HG02981 (cell line): Measurements from ENCODE around the gene ANKFY1.

Experiments
- ATAC-seq: cut with Tn5 transposase; IDR thresholded peaks from one replicate; pipeline ENCODE4 v1.9.1; 2021; ENCODE audit warnings: mild to moderate bottlenecking, moderate library complexity; ENCODE audit not compliant: unreplicated experiment

The ANKFY1 gene

GRCh38 chr17:4125552-4125951 lies 138.2 kb downstream of the ANKFY1 start:
- ATAC-seq = no peak

DNA sequence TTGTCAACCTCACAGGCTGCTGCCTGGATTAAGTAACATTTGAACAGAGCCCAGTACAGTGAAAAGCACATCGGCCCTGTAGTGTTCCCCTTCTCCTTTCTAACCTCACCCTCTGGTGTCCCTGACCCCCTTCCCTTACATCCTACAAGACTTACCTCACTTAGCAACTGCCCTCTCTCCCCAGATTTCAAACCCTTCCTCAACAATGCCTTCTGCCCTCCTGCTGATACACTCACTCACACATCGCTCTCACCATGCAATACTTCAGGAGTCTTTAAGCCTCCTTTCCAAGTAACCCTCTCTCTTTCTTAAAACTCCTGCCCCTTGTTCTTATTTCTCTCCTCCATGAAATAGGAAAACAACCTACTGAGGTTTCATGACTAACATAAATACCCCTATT lies 138.8 kb downstream of the ANKFY1 start:
- no peak for ATAC-seq

GRCh38 chr17:4120332-4120731 lies 143.4 kb downstream of the ANKFY1 start:
- no peak for ATAC-seq

GRCh38 chr17:4119299-4119698 lies 144.5 kb downstream of the ANKFY1 start:
- no peak for ATAC-seq

DNA sequence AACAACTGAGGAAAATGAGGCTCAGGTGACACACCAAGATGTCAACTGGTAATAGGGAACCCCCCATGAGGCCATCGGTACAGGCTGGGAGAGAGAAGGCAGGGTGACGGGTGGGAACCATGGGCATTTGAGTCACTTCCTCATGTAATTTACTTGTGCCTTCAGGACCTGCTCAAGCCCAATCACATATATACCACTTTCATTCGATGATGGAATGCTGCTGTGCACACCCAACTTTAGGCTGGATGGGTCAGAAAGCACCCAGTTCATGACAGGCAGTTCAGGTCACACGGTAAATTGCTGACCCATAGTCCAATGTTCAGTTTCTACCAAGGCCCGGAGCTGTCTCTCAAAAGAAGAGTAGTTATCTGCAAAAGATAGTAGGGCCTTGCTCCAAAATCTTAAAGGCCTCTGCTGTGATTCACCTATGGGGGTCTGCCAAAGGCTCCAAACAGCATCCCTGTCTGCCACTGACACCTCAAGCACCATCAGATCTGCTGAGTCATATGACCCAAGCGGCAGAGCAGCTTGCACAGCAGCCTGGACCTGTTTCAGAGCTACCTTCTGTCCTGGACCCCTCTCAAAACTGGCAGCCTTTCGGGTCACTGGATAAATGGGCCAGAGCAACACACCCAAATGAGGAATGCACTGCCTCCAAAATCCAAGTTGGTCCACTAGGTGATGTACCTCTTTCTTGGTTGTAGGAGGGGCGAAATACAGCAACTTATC lies 145.6 kb downstream of the ANKFY1 start:
- ATAC-seq = no peak

- no peak for ATAC-seq
Measured at GRCh38 chr17:4116516-4116915, 147.3 kb downstream of the ANKFY1 start.
